HG03025 (cell line): ENCODE data around the gene SHISAL2A.

Experiments
- ATAC-seq: cut with Tn5 transposase; IDR thresholded peaks from one replicate; pipeline ENCODE4 v1.9.1; 2021; ENCODE audit warnings: mild to moderate bottlenecking, moderate library complexity; ENCODE audit not compliant: unreplicated experiment, low FRiP score

The SHISAL2A gene

DNA sequence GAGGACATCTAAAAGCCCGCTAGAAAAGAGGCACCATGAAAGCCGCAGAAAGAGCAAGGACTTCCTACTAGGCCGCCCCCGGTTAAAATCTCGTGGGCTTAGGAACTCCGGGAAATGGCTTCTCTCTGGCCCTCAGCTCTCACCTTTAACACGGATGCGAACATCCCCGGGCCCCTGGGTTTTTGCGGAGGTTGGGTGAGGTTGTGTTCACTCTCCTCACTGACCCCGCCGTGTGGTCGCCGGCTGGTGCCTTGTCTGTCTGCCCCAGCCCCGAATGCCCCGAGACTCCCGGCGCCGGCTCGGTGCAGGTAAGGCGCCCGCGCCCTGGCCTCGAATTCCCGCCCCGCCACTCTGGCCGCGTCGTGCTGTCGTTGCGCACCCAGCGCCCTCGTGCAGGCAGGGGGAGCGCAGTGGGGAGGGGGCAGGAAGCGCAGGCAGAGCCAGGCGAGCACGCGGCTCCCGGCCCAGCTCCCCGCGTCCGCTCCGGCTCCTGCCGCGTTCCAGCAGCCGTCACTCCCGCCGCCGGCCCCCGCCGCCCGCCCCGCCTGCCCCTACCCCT lies at the start of gene SHISAL2A:
Gene SHISAL2A, plus strand, starts transcription at position 437 of the 559 bp plus-strand sequence. CDS start 326 bp downstream, outside the sequence.
- ATAC-seq: no peak

GRCh38 chr1:52585474-52585873 lies 47.5 kb upstream of the SHISAL2A start:
- ATAC-seq: no peak

DNA sequence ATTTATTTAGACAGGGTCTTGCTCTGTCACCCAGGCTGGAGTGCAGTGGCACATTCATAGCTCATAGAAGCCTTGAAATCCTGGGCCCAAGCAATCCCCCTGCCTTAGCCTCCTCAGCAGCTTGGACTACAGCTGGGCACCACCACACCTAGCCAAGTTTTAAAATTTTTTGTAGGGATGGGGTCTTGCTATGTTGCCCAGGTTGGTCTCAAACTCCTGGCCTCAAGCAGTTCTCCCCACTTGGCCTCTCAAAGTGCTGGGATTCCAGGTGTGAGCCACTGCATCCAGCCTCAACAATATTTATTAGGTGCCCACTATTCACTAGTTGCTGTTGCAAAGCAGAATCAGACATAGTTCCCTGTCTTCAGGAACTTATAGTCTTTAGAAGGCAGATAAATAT lies 44.9 kb upstream of the SHISAL2A start:
- ATAC-seq: no peak

- ATAC-seq: no peak
Measured at GRCh38 chr1:52588535-52588934, 44.4 kb upstream of the SHISAL2A start.

DNA sequence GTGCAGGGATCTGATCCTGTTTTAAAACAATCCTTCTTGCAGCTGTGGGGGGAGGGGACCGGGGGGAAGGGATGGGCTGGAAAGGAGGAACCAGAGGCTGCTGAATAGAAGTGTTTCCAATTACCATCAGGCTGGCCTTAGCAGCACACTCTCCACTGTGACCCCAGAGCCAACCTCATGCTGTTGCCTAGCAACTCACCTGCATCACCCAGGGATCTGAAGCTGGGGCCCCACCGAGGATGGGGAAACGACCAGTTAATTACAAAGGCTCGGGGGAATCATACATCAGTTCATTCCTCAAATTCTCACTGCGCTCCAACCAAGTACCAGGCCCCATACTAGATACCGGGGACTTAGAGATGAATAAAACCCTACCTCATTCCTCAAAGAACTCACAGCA lies 42.7 kb upstream of the SHISAL2A start:
- no peak for ATAC-seq

GRCh38 chr1:52592637-52593323 lies 40.2 kb upstream of the SHISAL2A start:
- no peak for ATAC-seq

GRCh38 chr1:52593495-52593894 lies 39.5 kb upstream of the SHISAL2A start:
- no peak for ATAC-seq

DNA sequence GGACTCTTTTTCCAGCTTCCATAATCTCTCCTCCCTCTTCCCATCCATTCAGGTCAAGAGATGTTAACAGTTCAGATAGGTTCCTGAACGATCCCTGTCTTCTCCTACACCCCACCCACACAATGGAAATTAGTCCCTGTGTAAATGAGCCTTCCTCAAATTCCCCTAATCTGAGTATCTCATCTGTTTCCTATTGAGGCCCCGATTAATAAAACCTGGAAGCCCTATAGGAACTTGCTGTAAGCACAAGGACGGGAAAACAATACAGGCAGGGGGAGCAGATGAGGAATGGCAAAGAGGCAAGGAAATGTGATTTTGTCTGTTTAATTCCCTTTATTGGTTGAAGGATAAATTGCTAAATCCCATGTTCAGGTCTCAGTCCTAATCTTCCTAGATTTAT lies 37.9 kb upstream of the SHISAL2A start:
- no peak for ATAC-seq

DNA sequence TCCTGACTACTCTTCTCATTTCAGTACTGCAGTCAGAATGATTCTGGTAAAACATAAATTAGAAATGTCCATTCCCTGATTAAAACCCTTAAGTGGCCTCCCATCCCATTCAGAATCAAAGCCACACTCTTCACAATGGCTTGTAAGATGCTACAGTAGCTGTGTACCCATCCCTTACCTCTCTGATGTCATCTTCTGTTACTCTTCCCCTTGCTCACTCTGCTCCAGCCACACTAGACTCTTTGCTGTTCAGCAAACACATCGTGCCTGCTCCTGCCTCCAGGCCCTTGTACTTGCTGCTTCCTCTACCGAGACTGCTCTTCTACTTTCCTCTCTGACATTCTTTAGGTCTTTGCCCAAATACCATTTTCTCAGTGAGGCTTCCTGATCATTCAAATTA lies 35.1 kb upstream of the SHISAL2A start:
- ATAC-seq: no peak

GRCh38 chr1:52598729-52599128 lies 34.2 kb upstream of the SHISAL2A start:
- no peak for ATAC-seq

GRCh38 chr1:52599236-52599635 lies 33.7 kb upstream of the SHISAL2A start:
- ATAC-seq: no peak

DNA sequence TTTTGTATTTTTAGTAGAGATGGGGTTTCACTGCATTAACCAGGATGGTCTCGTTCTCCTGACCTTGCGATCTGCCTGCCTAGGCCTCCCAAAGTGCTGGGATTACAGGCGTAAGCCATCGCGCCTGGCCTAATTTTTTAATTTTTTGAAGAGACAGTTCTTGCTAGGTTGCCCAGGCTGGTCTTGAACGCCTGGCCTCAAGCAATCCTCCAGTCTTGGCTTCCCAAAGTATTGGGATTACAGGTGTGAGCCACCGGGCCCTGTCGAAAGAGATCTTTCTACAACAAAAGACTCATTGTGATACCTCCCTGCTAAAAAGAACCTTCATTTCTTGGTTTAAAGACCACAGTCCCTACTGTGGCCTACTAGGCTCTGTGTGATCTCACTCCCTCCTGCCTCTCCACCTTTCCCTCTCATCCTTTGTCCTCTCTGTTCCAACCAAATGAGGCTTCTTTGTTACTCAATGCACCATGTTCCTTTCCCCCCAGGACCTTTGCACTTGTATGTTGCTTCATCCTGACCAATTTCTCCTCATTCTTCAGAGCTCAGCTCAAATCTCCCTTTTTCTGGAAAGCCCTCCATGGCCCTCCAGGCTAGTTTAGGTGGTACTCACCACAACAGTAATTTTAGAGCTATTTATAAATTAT lies 32.3 kb upstream of the SHISAL2A start:
- no peak for ATAC-seq

- ATAC-seq: no peak
Measured at GRCh38 chr1:52601519-52601918, 31.4 kb upstream of the SHISAL2A start.

DNA sequence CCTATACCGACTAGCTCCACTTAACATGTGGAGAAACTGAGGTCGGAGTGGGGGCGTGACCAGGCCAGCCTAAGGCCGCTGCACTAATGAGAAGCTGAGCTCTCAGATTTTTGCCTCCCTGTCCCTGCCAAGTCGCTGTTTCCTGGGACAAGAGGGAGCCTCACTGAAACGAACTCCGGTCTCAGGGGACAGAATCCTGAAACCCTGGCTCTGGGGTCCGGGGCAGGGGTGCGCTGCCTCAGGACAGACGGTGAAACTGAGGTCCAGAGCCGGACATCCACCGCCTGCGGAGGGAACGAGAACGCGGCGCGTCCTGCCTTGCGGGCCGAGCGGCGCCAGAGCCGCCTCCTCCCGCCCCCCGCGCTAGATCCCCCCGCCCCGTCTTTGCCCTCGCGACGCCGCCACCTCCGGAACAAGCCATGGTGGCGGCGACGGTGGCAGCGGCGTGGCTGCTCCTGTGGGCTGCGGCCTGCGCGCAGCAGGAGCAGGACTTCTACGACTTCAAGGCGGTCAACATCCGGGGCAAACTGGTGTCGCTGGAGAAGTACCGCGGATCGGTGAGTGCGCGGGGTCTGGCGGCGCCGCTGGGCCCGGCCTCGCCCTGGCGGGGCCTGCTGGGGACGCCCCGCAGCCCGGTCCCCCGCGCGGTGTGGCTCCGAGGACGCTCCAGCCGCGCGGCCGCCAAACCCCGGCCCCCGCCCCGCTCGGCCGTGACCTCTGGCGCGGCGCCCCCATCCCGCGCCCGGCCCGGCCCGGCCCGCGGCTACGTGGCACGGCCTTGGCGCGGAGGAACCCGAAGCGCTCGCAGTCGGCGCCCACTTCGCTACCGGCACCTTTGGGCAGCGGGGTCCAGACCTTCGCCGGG lies 30.7 kb upstream of the SHISAL2A start, which contains the start of gene GPX7:
Gene GPX7, plus strand, starts transcription at position 381 of the 865 bp plus-strand sequence. Its CDS starts 39 bp downstream, at position 420.
- ATAC-seq: no peak

GRCh38 chr1:52602856-52603600 lies 29.9 kb upstream of the SHISAL2A start:
- ATAC-seq: no peak

GRCh38 chr1:52603630-52604029 lies 29.3 kb upstream of the SHISAL2A start:
- ATAC-seq: no peak

- no peak for ATAC-seq
Measured at GRCh38 chr1:52604063-52604770, 28.8 kb upstream of the SHISAL2A start.

DNA sequence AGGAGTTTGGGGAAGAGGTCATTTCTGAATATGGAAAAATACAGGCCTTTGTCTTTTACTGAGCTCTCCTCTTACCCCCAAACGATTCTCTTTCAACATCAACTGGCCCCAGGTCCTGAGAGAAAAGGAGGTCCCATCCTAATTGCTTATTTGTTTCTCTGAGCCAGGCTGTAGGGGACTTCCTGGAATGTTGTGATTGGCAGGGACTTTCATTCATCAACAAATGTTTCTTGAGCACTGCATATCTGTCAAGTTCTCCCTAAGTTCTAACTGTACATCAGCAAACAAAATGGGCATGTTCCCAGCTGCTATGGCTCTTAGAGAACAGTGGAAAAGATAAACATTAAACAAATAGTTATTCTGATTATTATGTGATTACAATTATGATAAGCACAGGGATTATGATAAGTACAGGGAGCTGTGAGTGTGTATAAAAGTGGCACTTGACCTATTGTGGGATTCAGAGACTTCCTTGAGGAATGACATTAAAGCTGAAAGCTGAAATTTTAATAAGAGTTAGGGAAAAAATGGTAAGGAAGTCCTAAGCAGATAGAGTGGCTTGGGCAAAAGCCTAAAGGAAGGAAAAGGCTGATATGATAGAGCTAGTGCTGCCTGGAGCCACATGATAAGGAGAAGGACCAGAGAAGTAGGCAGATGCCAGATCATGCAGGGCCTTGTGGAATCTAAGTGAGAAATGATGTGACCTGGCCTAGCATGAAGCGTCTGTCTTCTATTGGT lies 19.2 kb upstream of the SHISAL2A start:
- no peak for ATAC-seq

GRCh38 chr1:52614671-52615070 lies 18.3 kb upstream of the SHISAL2A start:
- no peak for ATAC-seq
